Measurements from ENCODE around the gene MLIP.
"Not testable (repeated sequence)": the region's sequence is repeated elsewhere in the genome, so short reads cannot be mapped to it uniquely, and the experiment has no call there.

MLIP gene

DNA sequence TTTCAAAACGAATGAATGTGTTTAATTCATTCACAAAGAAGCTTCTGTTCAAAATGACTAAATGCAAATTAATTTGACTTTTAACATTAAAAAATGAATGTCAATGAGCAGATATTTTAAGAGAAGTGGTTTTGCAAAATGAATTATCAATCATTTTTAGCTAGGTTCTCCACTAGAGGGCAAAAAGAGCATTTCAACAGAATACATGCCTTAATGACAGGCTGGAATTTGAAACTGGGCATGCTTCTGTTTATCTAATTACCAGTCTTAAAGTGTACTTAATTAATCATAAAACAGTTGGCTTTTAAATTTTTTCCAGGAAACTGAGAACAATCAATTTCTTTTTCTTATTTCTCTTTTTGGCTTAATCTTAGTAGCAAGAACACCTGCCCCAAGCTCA, 133.2 kb downstream of the MLIP start:
- H3K27ac ChIP-seq = no peak overlapping the region
- H3K4me3 ChIP-seq (ENCODE audit: low read depth in 1 of 2, low read length in 1 of 2) = no peak overlapping the region
- no peaks in the 10 kb centered on the region for H3K27me3 ChIP-seq
- H3K36me3 ChIP-seq = no peaks in the 10 kb centered on the region
- no peaks in the 10 kb centered on the region for H3K4me1 ChIP-seq (ENCODE audit: control insufficient read depth in 1 of 2, insufficient read depth in 1 of 2, low read depth in 1 of 2, low read length in 1 of 2)
- TF ChIP-seq, protein P1, sequence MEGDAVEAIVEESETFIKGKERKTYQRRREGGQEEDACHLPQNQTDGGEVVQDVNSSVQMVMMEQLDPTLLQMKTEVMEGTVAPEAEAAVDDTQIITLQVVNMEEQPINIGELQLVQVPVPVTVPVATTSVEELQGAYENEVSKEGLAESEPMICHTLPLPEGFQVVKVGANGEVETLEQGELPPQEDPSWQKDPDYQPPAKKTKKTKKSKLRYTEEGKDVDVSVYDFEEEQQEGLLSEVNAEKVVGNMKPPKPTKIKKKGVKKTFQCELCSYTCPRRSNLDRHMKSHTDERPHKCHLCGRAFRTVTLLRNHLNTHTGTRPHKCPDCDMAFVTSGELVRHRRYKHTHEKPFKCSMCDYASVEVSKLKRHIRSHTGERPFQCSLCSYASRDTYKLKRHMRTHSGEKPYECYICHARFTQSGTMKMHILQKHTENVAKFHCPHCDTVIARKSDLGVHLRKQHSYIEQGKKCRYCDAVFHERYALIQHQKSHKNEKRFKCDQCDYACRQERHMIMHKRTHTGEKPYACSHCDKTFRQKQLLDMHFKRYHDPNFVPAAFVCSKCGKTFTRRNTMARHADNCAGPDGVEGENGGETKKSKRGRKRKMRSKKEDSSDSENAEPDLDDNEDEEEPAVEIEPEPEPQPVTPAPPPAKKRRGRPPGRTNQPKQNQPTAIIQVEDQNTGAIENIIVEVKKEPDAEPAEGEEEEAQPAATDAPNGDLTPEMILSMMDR (IDR thresholded peaks at IDR 0.05) = no peak
- no peaks in the 10 kb centered on the region for H3K9me3 ChIP-seq

DNA sequence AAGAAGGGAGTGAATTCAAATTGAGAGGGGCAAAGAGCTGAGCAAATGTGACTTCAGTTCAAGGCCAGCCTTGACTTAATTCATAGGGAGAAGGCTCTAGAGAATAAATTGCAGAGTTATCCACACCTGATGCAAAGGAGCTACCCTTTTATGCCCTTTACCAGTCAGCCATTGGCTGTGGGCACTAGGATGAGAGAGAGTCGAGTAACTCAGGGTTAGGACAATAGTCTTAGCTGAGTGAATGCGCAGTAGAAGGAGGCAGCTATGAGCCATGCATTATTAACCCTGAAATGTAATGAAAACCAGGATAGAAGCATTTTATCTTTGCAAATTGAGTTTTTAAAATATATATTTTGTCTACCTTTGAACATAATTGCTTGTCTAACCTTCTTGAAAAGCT, 134.0 kb downstream of the MLIP start:
- no peaks in the 10 kb centered on the region for H3K27me3 ChIP-seq
- H3K4me3 ChIP-seq (ENCODE audit: low read depth in 1 of 2, low read length in 1 of 2) = no peak overlapping the region
- no peak overlapping the region for H3K27ac ChIP-seq
- H3K9me3 ChIP-seq = no peaks in the 10 kb centered on the region
- no peaks in the 10 kb centered on the region for H3K36me3 ChIP-seq
- no peaks in the 10 kb centered on the region for H3K4me1 ChIP-seq (ENCODE audit: control insufficient read depth in 1 of 2, insufficient read depth in 1 of 2, low read depth in 1 of 2, low read length in 1 of 2)
- TF ChIP-seq, protein P1 (IDR thresholded peaks at IDR 0.05) = no peak

DNA sequence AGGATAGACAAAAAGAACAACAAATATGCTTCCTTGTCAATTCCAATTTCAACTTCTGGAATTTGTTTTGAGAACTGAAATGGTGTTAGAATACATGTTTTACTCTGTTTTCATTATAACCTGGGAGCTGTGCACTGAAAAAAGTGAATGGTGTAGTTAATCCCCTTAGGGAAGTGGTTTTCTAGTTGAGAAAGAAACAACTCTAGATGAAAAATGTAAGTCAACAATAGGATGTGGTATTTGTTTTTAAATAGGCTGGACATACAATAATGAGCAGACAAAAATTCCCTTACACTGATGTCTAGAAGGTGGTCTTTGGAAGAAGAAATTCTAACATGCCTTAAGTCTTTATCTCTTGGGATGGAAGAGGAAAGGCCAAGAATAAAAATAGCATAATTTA, 137.1 kb downstream of the MLIP start:
- Histone ChIP-seq H3K36me3 (no peaks in the 10 kb centered on the region), H3K4me1 (ENCODE audit: control insufficient read depth in 1 of 2, insufficient read depth in 1 of 2, low read depth in 1 of 2, low read length in 1 of 2) (no peaks in the 10 kb centered on the region), H3K27ac (no peak overlapping the region), H3K4me3 (ENCODE audit: low read depth in 1 of 2, low read length in 1 of 2) (no peak overlapping the region), H3K27me3 (no peaks in the 10 kb centered on the region), H3K9me3 (no peaks in the 10 kb centered on the region)
- TF ChIP-seq, protein P1 (IDR thresholded peaks at IDR 0.05) = no peak

DNA sequence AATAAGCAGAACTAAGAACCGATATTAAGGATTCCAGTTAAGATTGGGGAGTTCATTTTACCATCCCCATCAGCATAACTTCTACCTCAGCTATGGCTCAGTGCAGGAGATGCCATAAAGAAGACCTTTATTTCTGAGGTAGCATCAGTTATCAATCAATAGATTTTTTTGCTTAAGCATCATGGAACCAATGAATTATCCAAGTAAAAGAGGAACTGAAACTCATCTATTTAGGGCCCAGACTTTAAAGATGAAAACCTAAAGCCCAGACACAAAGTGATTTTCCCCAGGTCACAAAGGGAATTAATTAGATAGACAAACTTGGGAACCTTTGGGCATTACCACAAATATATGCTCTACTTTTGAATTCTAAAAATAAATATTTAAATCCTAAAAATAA, 137.8 kb downstream of the MLIP start:
- H3K4me3 ChIP-seq (ENCODE audit: low read depth in 1 of 2, low read length in 1 of 2) = no peak overlapping the region
- H3K36me3 ChIP-seq = no peaks in the 10 kb centered on the region
- TF ChIP-seq, protein P1 (IDR thresholded peaks at IDR 0.05) = no peak
- no peaks in the 10 kb centered on the region for H3K27me3 ChIP-seq
- H3K27ac ChIP-seq = no peak overlapping the region
- no peaks in the 10 kb centered on the region for H3K9me3 ChIP-seq
- no peaks in the 10 kb centered on the region for H3K4me1 ChIP-seq (ENCODE audit: control insufficient read depth in 1 of 2, insufficient read depth in 1 of 2, low read depth in 1 of 2, low read length in 1 of 2)

DNA sequence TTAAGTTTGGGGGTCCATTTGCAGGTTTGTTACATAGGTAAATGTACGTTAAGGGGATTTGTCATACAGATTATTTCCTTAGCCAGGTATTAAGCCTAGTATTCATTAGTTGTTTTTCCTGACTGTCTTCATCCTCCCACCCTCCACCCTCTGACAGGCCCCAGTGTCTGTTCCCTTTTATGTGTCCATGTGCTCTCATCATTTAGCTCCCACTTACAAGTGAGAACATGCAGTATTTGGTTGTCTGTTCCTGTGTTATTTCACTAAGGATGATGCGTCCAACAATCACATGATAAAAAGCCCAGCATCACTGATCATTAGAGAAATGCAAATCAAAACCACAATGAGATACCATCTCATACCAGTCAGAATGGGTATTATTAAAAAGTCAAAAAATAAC, 138.6 kb downstream of the MLIP start:
- not testable (repeated sequence) for H3K27me3 ChIP-seq; H3K4me3 ChIP-seq (ENCODE audit: low read depth in 1 of 2, low read length in 1 of 2); H3K36me3 ChIP-seq; H3K27ac ChIP-seq; H3K4me1 ChIP-seq (ENCODE audit: control insufficient read depth in 1 of 2, insufficient read depth in 1 of 2, low read depth in 1 of 2, low read length in 1 of 2); H3K9me3 ChIP-seq

DNA sequence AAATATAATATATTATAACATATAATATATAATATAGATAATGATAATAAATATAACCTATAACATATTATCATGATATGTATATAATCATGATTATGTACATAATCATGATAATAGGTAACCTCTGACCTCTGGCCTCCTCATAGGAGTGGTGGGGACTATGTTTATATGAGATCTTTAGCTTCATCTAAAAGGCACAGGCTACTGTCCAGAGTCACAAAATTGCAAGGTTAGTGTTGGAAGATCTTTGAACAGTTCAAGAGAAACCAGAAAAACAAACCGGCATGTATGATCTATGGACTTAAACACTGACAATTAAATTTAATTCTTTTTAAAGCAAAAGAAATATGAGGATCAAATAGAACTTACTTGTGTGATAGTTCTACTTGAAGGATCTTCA, 141.3 kb downstream of the MLIP start:
- H3K27ac ChIP-seq = no peak overlapping the region
- no peak overlapping the region for H3K4me3 ChIP-seq (ENCODE audit: low read depth in 1 of 2, low read length in 1 of 2)
- no peaks in the 10 kb centered on the region for H3K4me1 ChIP-seq (ENCODE audit: control insufficient read depth in 1 of 2, insufficient read depth in 1 of 2, low read depth in 1 of 2, low read length in 1 of 2)
- TF ChIP-seq, protein P1 (IDR thresholded peaks at IDR 0.05) = no peak
- no peaks in the 10 kb centered on the region for H3K9me3 ChIP-seq
- no peaks in the 10 kb centered on the region for H3K27me3 ChIP-seq
- no peaks in the 10 kb centered on the region for H3K36me3 ChIP-seq

Measured in neutrophil (primary cell).